Activated effector memory CD4-positive, alpha-beta T cell treated with anti-CD3 and anti-CD28 coated beads, Interleukin-2, amount 50 U/mL, for 16 hours (primary cell): ENCODE results near the gene CELF1.

Experiments used
- DNase-seq: peaks from one replicate; pipeline ENCODE4 v3.0.0-alpha.2; 2020

Gene CELF1

GRCh38 chr11:47507563-47508239, 45.2 kb downstream of the CELF1 start:
- no peak for DNase-seq

DNA sequence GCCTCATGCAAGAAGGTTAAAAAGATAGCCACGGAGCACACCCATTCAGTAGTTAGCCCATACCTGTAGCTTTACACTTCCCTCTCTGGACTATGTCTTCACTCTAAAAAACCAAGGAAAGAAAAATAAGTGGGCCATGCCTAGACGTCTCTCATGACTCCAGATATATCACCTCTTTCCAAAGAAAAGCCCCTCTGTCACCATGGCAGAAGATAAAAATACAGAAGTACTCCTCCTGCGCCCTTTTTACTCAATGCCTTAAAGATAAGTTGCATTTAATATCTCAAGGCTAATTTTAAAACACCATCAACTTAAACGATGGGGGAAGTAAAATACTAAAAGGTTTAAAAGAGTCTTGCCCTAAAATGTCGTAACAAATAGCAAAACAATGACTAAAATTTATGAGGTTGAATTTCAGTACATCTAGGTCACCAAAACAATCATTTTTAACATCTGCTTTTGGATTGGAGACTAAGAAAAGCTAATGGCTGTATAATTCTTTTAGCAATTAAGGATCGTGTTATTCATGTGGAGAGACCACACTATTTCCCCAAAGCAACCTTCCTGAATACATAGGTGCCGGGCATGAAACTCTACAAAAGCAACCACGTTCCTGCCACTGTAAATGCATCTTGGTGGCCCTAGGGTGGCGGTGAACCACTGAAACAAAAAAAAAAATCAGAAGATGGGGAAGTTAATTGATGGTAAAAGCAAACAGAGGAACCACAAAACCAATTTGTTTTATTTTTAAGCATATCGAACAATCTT, 46.0 kb downstream of the CELF1 start:
- DNase-seq, result no peak

DNA sequence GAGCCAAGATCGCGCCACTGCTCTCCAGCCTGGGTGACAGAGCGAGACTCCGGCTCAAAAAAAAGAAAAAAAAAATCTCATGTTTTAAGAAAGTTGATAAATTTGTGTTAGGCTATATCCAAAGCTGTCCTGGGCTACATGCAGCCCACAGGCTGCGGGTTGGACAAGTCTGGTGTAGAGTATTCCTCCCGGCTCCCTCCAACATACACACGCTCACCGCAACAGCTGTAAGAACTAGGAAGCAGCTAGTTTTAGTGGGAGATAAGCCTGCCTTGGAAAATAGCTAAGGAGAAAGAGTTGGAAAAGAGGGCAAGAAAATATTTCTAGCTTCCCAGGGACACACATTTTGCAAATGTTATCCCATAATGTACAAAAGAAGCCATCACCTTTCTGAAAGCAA, 46.6 kb downstream of the CELF1 start:
- no peak for DNase-seq

- no peak for DNase-seq
Observed at GRCh38 chr11:47504910-47505309, 48.0 kb downstream of the CELF1 start.

- no peak for DNase-seq
Observed at GRCh38 chr11:47503227-47503626, 49.7 kb downstream of the CELF1 start.

GRCh38 chr11:47502767-47503166, 50.2 kb downstream of the CELF1 start:
- DNase-seq, result no peak

- DNase-seq, result no peak
Observed at GRCh38 chr11:47501101-47501500, 51.8 kb downstream of the CELF1 start.

DNA sequence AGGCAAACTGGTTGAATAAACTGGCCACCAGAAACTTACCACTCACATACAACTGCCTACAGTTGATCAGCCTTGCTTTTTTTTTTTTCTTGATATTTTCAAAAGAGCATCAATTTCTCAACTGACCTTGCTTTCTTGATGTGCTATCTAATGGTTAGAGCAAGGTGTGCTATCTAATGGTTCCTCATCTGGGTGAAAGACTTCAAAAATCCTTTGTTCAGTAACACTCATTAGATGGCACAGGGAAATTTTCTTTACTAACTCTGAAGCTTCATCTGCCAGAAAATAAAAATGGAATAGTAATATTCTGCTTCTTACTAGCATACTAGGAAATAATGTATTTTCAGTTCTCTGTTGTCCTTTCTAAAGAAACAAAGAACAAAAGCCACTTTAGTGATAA, 52.8 kb downstream of the CELF1 start:
- DNase-seq, result no peak

- DNase-seq, result no peak
Observed at GRCh38 chr11:47499614-47500013, 53.3 kb downstream of the CELF1 start.

DNA sequence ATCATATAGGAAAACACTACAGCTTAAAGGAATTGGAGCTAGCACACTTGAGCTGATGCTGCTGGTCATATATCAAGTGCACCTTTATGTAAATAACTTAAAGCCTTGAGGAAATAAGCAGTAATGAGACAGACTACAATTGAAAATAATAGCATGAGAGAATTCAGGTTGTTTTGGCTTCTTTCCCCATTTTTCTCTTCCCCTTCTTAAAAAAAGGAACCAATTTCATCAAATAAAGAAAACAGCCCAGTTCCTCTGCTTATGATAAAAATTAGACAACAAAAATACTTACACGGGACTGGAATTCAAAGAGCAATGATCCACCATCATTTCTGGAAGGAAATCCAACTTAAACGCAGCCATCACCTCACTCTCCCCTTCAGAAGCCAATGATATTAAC, 53.8 kb downstream of the CELF1 start:
- no peak for DNase-seq

DNA sequence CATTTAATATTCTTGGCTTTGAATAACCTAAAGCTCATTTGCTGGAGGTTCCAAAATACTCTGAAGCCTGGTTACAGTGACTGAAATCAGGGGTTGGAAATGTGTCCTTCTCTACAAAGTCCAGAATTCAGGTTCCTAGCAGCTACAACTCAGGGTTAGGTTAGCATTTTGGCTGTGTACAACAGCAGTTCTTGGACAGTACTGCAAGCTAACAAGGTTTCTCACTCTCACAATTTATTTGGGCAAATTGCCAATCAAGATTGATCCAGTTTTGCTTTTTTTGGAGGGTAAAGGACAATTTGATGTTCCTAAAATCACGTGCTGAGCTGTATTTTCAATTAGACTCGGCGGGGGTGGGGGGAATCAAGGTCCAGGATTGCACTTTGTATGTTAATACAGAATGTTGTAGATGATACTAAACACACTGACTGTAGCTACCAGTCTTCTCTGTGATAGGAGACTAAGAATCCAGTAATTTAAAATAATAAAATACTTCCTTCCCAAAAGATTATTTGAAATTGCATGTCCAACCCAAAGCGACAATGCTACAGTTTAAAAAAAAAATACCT, 54.3 kb downstream of the CELF1 start:
- DNase-seq, result no peak

DNA sequence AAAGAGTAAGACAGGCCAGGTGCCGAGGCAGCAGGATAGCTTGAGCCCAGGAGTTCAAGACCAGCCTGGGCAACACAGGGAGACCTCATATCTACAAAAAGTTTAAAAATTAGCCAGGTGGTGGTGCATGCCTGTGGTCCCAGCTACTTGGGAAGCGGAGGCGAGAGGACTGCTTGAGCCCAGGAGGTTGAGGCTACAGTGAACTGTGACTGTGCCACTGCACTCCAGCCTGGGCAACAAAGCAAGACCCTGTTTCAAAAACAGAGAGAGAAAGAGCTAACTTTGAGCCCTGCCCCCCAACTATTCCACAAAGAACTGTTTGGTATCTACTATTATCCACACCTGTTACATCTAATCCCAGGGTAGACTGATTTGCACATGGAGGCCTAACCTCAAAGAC, 54.8 kb downstream of the CELF1 start:
- DNase-seq, result no peak

DNA sequence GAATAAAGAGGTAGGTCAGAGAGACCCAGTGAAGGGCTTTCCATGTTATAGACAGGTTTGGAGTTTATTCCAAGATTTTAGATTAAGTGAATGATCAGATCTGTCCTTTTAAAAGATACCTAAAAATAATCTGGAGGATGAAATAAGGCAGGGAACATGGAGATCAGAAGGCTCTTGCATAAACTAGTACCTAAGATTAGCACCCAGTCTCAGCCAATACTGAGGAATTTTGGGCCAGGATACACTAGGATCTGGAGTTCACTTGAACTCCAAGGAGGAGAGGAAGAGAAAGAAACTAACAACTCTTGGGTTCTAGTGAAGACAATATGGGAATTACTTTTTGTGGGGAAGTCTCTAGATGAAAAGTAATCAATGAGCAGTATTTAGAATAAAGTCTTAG, 56.1 kb downstream of the CELF1 start:
- no peak for DNase-seq

DNA sequence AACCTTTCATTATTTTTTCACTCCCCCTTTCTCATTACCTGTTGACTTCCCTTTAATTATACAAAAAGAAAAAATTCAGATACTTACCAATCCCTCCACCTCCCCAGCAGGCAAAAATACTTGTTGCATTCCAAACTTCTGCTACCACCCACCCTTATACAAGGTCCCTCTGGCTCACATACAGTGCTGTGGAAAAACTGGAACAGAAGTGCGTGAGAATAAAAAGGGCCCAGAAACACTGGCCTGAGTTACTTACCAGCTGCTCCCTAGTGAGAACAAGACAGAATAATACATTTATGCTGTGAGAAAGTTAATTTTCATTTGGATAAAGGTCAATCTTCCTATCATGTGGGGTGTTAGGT, 57.1 kb downstream of the CELF1 start:
- DNase-seq, result no peak

- DNase-seq, result no peak
Observed at GRCh38 chr11:47495011-47495855, 57.7 kb downstream of the CELF1 start.

DNA sequence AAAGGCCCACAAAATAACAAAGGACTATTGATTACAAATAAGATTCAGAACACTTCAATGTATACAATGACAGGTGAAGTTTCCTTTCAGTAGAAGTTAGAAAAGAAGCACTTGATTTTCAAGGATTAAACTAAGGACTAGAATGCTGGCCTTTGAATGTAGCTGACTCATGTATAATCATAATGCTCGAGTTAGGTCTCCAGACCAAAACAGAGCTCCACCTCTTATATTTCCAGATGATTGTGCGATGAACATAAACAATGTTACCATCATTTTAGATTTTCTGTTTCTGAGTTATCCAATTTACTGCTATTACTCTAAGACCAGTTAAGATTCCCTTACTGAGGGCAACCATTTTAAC, 63.6 kb downstream of the CELF1 start:
- DNase-seq, result no peak

GRCh38 chr11:47488674-47489394, 64.1 kb downstream of the CELF1 start:
- DNase-seq, result no peak

DNA sequence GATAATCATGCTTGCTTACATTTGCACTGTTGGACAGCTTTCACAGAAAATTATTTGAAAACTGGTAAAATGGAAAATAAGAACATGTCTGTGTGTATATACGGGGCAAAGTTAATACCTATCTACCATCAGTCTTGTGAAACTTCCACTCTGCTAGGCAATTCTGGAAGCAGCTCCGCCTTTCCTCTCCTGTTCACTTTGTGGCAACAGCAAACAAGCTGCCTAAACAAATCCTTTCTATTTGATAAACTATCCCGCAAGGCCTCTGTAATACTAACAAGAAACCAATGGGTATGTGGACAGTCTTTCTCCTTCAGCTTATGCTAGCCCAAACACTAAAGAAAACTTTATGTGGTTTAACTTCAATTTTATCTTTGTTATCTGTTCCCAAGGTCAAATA, 64.8 kb downstream of the CELF1 start:
- no peak for DNase-seq

DNA sequence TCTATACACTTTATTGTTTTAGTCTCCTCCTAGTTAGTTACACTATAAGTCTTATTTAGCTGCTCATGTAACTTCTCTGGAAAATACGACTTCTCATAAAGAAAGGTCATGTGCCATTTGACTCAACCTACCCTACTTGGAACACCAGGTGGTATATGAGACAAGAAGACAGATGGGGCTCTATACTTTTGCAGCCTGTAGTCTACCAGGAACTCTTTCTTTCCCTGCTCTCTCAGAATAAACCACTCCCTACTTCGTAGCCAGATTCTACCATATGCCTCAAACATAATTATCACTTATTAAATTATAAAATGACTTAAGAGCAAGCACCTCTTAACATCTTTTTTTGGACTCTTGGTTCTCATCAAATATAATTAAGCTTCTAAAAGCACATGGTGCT, 65.5 kb downstream of the CELF1 start:
- DNase-seq, result no peak

GRCh38 chr11:47485107-47485506, 67.8 kb downstream of the CELF1 start:
- no peak for DNase-seq

DNA sequence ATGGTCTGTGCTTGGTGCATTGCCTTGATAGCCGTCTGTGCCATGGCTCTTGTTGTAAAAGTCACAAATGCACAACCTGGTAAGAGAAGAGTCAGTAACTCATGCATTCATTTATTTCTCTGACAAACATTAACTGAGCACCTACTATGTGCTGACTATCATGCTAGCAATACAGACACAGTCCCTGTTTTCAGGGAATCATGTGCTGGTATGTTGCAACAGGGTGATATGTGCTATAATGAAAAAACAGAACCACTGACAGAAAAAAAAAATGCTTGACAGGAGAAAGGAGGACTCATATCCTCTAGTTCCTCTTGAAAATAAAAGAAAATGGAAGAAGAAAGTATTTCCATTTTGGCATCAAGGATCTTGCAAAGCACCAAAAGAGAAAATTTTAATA, 69.5 kb downstream of the CELF1 start:
- DNase-seq, result no peak

GRCh38 chr11:47480762-47481161, 72.2 kb downstream of the CELF1 start:
- DNase-seq, result no peak
